ENCODE data around the gene BCKDK. TPM values are rescaled to one million over a fixed set of nuclear protein-coding genes. Genes with fewer than 3 reads are reported as not detected.
"Not testable (repeated sequence)": the region's sequence is repeated elsewhere in the genome, so short reads cannot be mapped to it uniquely, and the experiment has no call there.

Gene BCKDK
- polyA plus RNA-seq, 4 donors, result 23.8 to 30.5 (median 27.6) TPM

- peaks cover 0 to 8% (median 0%) of the 10 kb centered on the region in 3 donors for H3K27me3 ChIP-seq (ENCODE audit: control insufficient read depth in 3 of 3, insufficient read depth in 3 of 3, low read length in 3 of 3)
- peaks cover 4 to 41% (median 9%) of the 10 kb centered on the region in 3 donors for H3K4me1 ChIP-seq (ENCODE audit: control insufficient read depth in 3 of 3, insufficient read depth in 2 of 3, low read depth in 1 of 3, low read length in 2 of 3)
- no peaks in the 10 kb centered on the region for H3K9me3 ChIP-seq (ENCODE audit: control insufficient read depth in 2 of 2, insufficient read depth in 1 of 2, low read depth in 1 of 2, low read length in 1 of 2)
- no peak for DNase-seq
- no peaks in the 10 kb centered on the region for H3K36me3 ChIP-seq (ENCODE audit: control insufficient read depth in 3 of 3, insufficient read depth in 2 of 3, low read depth in 1 of 3, low read length in 3 of 3)
- H3K4me3 ChIP-seq (ENCODE audit: low read depth in 1 of 3, low read length in 3 of 3), result peak overlapping the region in 1 of 3 donors; percentile 56
- H3K27ac ChIP-seq (ENCODE audit: low read depth in 1 of 3, low read length in 2 of 3), result peak overlapping the region in 2 of 3 donors; percentile 89 to 99
- FAIRE-seq, result no peak
- 63 to 69% (median 67%) methylated on average over 19 to 22 of the region's 22 CpGs for WGBS, 3 donors
Measured at GRCh38 chr16:31143011-31143693, 35.0 kb downstream of the BCKDK start.

- Histone ChIP-seq H3K27ac (ENCODE audit: low read depth in 1 of 3, low read length in 2 of 3) (no peak overlapping the region), H3K36me3 (ENCODE audit: control insufficient read depth in 3 of 3, insufficient read depth in 2 of 3, low read depth in 1 of 3, low read length in 3 of 3) (no peaks in the 10 kb centered on the region), H3K4me3 (ENCODE audit: low read depth in 1 of 3, low read length in 3 of 3) (no peak overlapping the region), H3K27me3 (ENCODE audit: control insufficient read depth in 3 of 3, insufficient read depth in 3 of 3, low read length in 3 of 3) (peaks cover 0 to 8% (median 0%) of the 10 kb centered on the region in 3 donors), H3K9me3 (ENCODE audit: control insufficient read depth in 2 of 2, insufficient read depth in 1 of 2, low read depth in 1 of 2, low read length in 1 of 2) (no peaks in the 10 kb centered on the region), H3K4me1 (ENCODE audit: control insufficient read depth in 3 of 3, insufficient read depth in 2 of 3, low read depth in 1 of 3, low read length in 2 of 3) (peaks cover 4 to 37% (median 8%) of the 10 kb centered on the region in 3 donors)
- FAIRE-seq (no peak), DNase-seq (no peak)
- WGBS, 3 donors, result 91 to 96% (median 94%) methylated on average over 8 of the region's 8 CpGs
Measured at GRCh38 chr16:31143694-31144148, 35.5 kb downstream of the BCKDK start.

GRCh38 chr16:31144418-31144817 lies 36.2 kb downstream of the BCKDK start:
- DNase-seq; H3K36me3 ChIP-seq (ENCODE audit: control insufficient read depth in 3 of 3, insufficient read depth in 2 of 3, low read depth in 1 of 3, low read length in 3 of 3); H3K4me3 ChIP-seq (ENCODE audit: low read depth in 1 of 3, low read length in 3 of 3); H3K27me3 ChIP-seq (ENCODE audit: control insufficient read depth in 3 of 3, insufficient read depth in 3 of 3, low read length in 3 of 3); FAIRE-seq; H3K27ac ChIP-seq (ENCODE audit: low read depth in 1 of 3, low read length in 2 of 3); H3K9me3 ChIP-seq (ENCODE audit: control insufficient read depth in 2 of 2, insufficient read depth in 1 of 2, low read depth in 1 of 2, low read length in 1 of 2): not testable (repeated sequence)
- H3K4me1 ChIP-seq (ENCODE audit: control insufficient read depth in 3 of 3, insufficient read depth in 2 of 3, low read depth in 1 of 3, low read length in 2 of 3), result peaks cover 4 to 30% (median 5%) of the 10 kb centered on the region in 3 donors
- 82 to 87% (median 85%) methylated on average over 7 of the region's 7 CpGs for WGBS, 3 donors

GRCh38 chr16:31145398-31145990 lies 37.3 kb downstream of the BCKDK start:
- DNase-seq (no peak), FAIRE-seq (no peak)
- Histone ChIP-seq H3K4me1 (ENCODE audit: control insufficient read depth in 3 of 3, insufficient read depth in 2 of 3, low read depth in 1 of 3, low read length in 2 of 3) (peaks cover 4 to 26% (median 5%) of the 10 kb centered on the region in 3 donors), H3K9me3 (ENCODE audit: control insufficient read depth in 2 of 2, insufficient read depth in 1 of 2, low read depth in 1 of 2, low read length in 1 of 2) (no peaks in the 10 kb centered on the region), H3K27ac (ENCODE audit: low read depth in 1 of 3, low read length in 2 of 3) (no peak overlapping the region), H3K4me3 (ENCODE audit: low read depth in 1 of 3, low read length in 3 of 3) (no peak overlapping the region), H3K36me3 (ENCODE audit: control insufficient read depth in 3 of 3, insufficient read depth in 2 of 3, low read depth in 1 of 3, low read length in 3 of 3) (no peaks in the 10 kb centered on the region), H3K27me3 (ENCODE audit: control insufficient read depth in 3 of 3, insufficient read depth in 3 of 3, low read length in 3 of 3) (peaks cover 0 to 8% (median 0%) of the 10 kb centered on the region in 3 donors)
- WGBS, 3 donors, result 58 to 71% (median 68%) methylated on average over 12 of the region's 12 CpGs

- WGBS, 3 donors, result 88 to 95% (median 90%) methylated on average over 3 of the region's 3 CpGs
- DNase-seq (no peak), FAIRE-seq (no peak)
- no peaks in the 10 kb centered on the region for H3K9me3 ChIP-seq (ENCODE audit: control insufficient read depth in 2 of 2, insufficient read depth in 1 of 2, low read depth in 1 of 2, low read length in 1 of 2)
- H3K4me1 ChIP-seq (ENCODE audit: control insufficient read depth in 3 of 3, insufficient read depth in 2 of 3, low read depth in 1 of 3, low read length in 2 of 3), result peaks cover 0 to 11% (median 2%) of the 10 kb centered on the region in 3 donors
- no peaks in the 10 kb centered on the region for H3K36me3 ChIP-seq (ENCODE audit: control insufficient read depth in 3 of 3, insufficient read depth in 2 of 3, low read depth in 1 of 3, low read length in 3 of 3)
- H3K27me3 ChIP-seq (ENCODE audit: control insufficient read depth in 3 of 3, insufficient read depth in 3 of 3, low read length in 3 of 3), result peaks cover 0 to 8% (median 0%) of the 10 kb centered on the region in 3 donors
- no peak overlapping the region for H3K4me3 ChIP-seq (ENCODE audit: low read depth in 1 of 3, low read length in 3 of 3)
- H3K27ac ChIP-seq (ENCODE audit: low read depth in 1 of 3, low read length in 2 of 3), result no peak overlapping the region
Measured at GRCh38 chr16:31147574-31147973, 39.4 kb downstream of the BCKDK start.

- H3K9me3 ChIP-seq (ENCODE audit: control insufficient read depth in 2 of 2, insufficient read depth in 1 of 2, low read depth in 1 of 2, low read length in 1 of 2), result no peaks in the 10 kb centered on the region
- H3K4me3 ChIP-seq (ENCODE audit: low read depth in 1 of 3, low read length in 3 of 3), result peak overlapping the region in 2 of 3 donors; percentile 16 to 21
- no peak for FAIRE-seq
- peaks cover 0 to 8% (median 0%) of the 10 kb centered on the region in 3 donors for H3K27me3 ChIP-seq (ENCODE audit: control insufficient read depth in 3 of 3, insufficient read depth in 3 of 3, low read length in 3 of 3)
- no peak overlapping the region for H3K27ac ChIP-seq (ENCODE audit: low read depth in 1 of 3, low read length in 2 of 3)
- peak; percentile 87 to 88 for DNase-seq
- peaks cover 0 to 8% (median 0%) of the 10 kb centered on the region in 3 donors for H3K4me1 ChIP-seq (ENCODE audit: control insufficient read depth in 3 of 3, insufficient read depth in 2 of 3, low read depth in 1 of 3, low read length in 2 of 3)
- H3K36me3 ChIP-seq (ENCODE audit: control insufficient read depth in 3 of 3, insufficient read depth in 2 of 3, low read depth in 1 of 3, low read length in 3 of 3), result no peaks in the 10 kb centered on the region
- WGBS, 3 donors, result 8 to 33% (median 32%) methylated on average over 27 to 40 of the region's 40 CpGs
Measured at GRCh38 chr16:31148281-31148728, 40.1 kb downstream of the BCKDK start.

GRCh38 chr16:31148896-31149295 lies 40.7 kb downstream of the BCKDK start:
- H3K27ac ChIP-seq (ENCODE audit: low read depth in 1 of 3, low read length in 2 of 3), result no peak overlapping the region
- DNase-seq (no peak), FAIRE-seq (no peak)
- peaks cover 0 to 8% (median 0%) of the 10 kb centered on the region in 3 donors for H3K4me1 ChIP-seq (ENCODE audit: control insufficient read depth in 3 of 3, insufficient read depth in 2 of 3, low read depth in 1 of 3, low read length in 2 of 3)
- H3K36me3 ChIP-seq (ENCODE audit: control insufficient read depth in 3 of 3, insufficient read depth in 2 of 3, low read depth in 1 of 3, low read length in 3 of 3), result no peaks in the 10 kb centered on the region
- no peak overlapping the region for H3K4me3 ChIP-seq (ENCODE audit: low read depth in 1 of 3, low read length in 3 of 3)
- peaks cover 0 to 8% (median 0%) of the 10 kb centered on the region in 3 donors for H3K27me3 ChIP-seq (ENCODE audit: control insufficient read depth in 3 of 3, insufficient read depth in 3 of 3, low read length in 3 of 3)
- no peaks in the 10 kb centered on the region for H3K9me3 ChIP-seq (ENCODE audit: control insufficient read depth in 2 of 2, insufficient read depth in 1 of 2, low read depth in 1 of 2, low read length in 1 of 2)
- 84 to 86% (median 85%) methylated on average over 22 to 25 of the region's 25 CpGs for WGBS, 3 donors

- FAIRE-seq (no peak), DNase-seq (no peak)
- no peaks in the 10 kb centered on the region for H3K36me3 ChIP-seq (ENCODE audit: control insufficient read depth in 3 of 3, insufficient read depth in 2 of 3, low read depth in 1 of 3, low read length in 3 of 3)
- peaks cover 0 to 8% (median 0%) of the 10 kb centered on the region in 3 donors for H3K4me1 ChIP-seq (ENCODE audit: control insufficient read depth in 3 of 3, insufficient read depth in 2 of 3, low read depth in 1 of 3, low read length in 2 of 3)
- no peak overlapping the region for H3K4me3 ChIP-seq (ENCODE audit: low read depth in 1 of 3, low read length in 3 of 3)
- peaks cover 0 to 8% (median 0%) of the 10 kb centered on the region in 3 donors for H3K27me3 ChIP-seq (ENCODE audit: control insufficient read depth in 3 of 3, insufficient read depth in 3 of 3, low read length in 3 of 3)
- H3K27ac ChIP-seq (ENCODE audit: low read depth in 1 of 3, low read length in 2 of 3), result no peak overlapping the region
- no peaks in the 10 kb centered on the region for H3K9me3 ChIP-seq (ENCODE audit: control insufficient read depth in 2 of 2, insufficient read depth in 1 of 2, low read depth in 1 of 2, low read length in 1 of 2)
- WGBS, 3 donors, result 76 to 84% (median 79%) methylated on average over 5 of the region's 5 CpGs
Measured at GRCh38 chr16:31149332-31149731, 41.1 kb downstream of the BCKDK start.
